Activated CD4-positive, alpha-beta T cell treated with anti-CD3 and anti-CD28 coated beads for 36 hours (primary cell): ENCODE measurements around the gene ACTN1. TPM values are rescaled to one million over a fixed set of nuclear protein-coding genes. Genes with fewer than 3 reads are reported as not detected.

Experiments used
- ATAC-seq: fragments of 200-7000 bp; cut with Tn5 transposase; one replicate; pipeline ENCODE4 v1.10.0; 2021; ENCODE audit warnings: mild to moderate bottlenecking, moderate library complexity
- CTCF ChIA-PET: fragments of 350-600 bp; sonication (Branson Sonifier 250); formaldehyde crosslinking; loops from one replicate; lab custom pipeline; 2021; ENCODE audit warnings: antibody characterized with exemption; lab: Charles Lee
- POLR2A ChIA-PET: fragments of 350-600 bp; sonication (Branson Sonifier 250); formaldehyde crosslinking; loops from one replicate; lab custom pipeline; 2021; ENCODE audit warnings: antibody characterized with exemption, inconsistent platforms; lab: Charles Lee
- DNase-seq: peaks from one replicate; pipeline ENCODE4 v3.0.0-alpha.2; 2020
- H3K27ac Mint-ChIP-seq: one replicate; pipeline ENCODE4 v1.8.0; 2021; ENCODE audit warnings: mixed read lengths
- H3K27me3 Mint-ChIP-seq: one replicate; pipeline ENCODE4 v1.8.0; 2021; ENCODE audit warnings: mixed read lengths
- H3K36me3 Mint-ChIP-seq: one replicate; pipeline ENCODE4 v1.8.0; 2021; ENCODE audit warnings: low read depth, mixed read lengths
- H3K4me1 Mint-ChIP-seq: one replicate; pipeline ENCODE4 v1.8.0; 2021; ENCODE audit warnings: mixed read lengths
- H3K4me3 Mint-ChIP-seq: one replicate; pipeline ENCODE4 v1.8.0; 2021; ENCODE audit warnings: mild to moderate bottlenecking, moderate library complexity, mixed read lengths
- H3K9me3 Mint-ChIP-seq: one replicate; pipeline ENCODE4 v1.8.0; 2021; ENCODE audit warnings: low read depth, mixed read lengths
- intact Hi-C, 2 experiments: fragments of 100-400 bp; cut with DNase I in 1 of 2; cut with micrococcal nuclease in 1 of 2; formaldehyde crosslinking; loops; one replicate each; pipeline versions ENCODE4 v1.14.2 to v1.15.1; 2022 to 2024; cut with DNase I, micrococcal nuclease
- total RNA-seq, 2 experiments: library from RNA; stranded (reverse); gene quantifications; one replicate each; pipeline ENCODE4 v1.2.3, GENCODE V29; 2021

The ACTN1 gene
- total RNA-seq, 2 experiments from 2014 or later: 92.8 to 146 TPM

- intact Hi-C loops: no loop called here
- Mint-ChIP-seq H3K27ac (peak overlapping the region; percentile 70), H3K27me3 (no peaks in the 10 kb centered on the region), H3K4me3 (no peak overlapping the region), H3K4me1 (peaks cover 84% of the 10 kb centered on the region), H3K9me3 (no peaks in the 10 kb centered on the region), H3K36me3 (peaks cover 7% of the 10 kb centered on the region)
- ChIA-PET CTCF (interaction anchor here (0.5 to 1.1 kb wide), 4 partner anchors 8 to 48 kb away, joined by 3 to 4 read pairs (median 4); no protein-coding TSS in a partner anchor), POLR2A (no interaction called here)
- no peak for ATAC-seq
- DNase-seq: no peak
Observed at GRCh38 chr14:68960123-68960522, 19.0 kb downstream of the ACTN1 start.

- DNase-seq: no peak
- peak overlapping the region; percentile 4 for H3K27ac Mint-ChIP-seq
- ATAC-seq: no peak
- no peaks in the 10 kb centered on the region for H3K27me3 Mint-ChIP-seq
- no peak overlapping the region for H3K4me3 Mint-ChIP-seq
- no peaks in the 10 kb centered on the region for H3K9me3 Mint-ChIP-seq
- H3K4me1 Mint-ChIP-seq: peaks cover 79% of the 10 kb centered on the region
- ChIA-PET CTCF (interaction anchor here (0.7 to 3.2 kb wide), 10 partner anchors 10 to 108 kb away, joined by 3 to 12 read pairs (median 3); no protein-coding TSS in a partner anchor), POLR2A (no interaction called here)
- intact Hi-C loops: no loop called here
- H3K36me3 Mint-ChIP-seq: peaks cover 7% of the 10 kb centered on the region
Observed at GRCh38 chr14:68959035-68959434, 20.1 kb downstream of the ACTN1 start.

GRCh38 chr14:68958553-68958952 is 20.5 kb downstream of the ACTN1 start:
- Mint-ChIP-seq H3K36me3 (peaks cover 7% of the 10 kb centered on the region), H3K4me3 (no peak overlapping the region), H3K9me3 (no peaks in the 10 kb centered on the region), H3K27ac (no peak overlapping the region), H3K27me3 (no peaks in the 10 kb centered on the region), H3K4me1 (peaks cover 78% of the 10 kb centered on the region)
- DNase-seq: no peak
- ChIA-PET CTCF (interaction anchor here (0.7 to 3.2 kb wide), 8 partner anchors 10 to 108 kb away, joined by 3 to 12 read pairs (median 3); no protein-coding TSS in a partner anchor), POLR2A (no interaction called here)
- intact Hi-C loops: no loop called here
- ATAC-seq: no peak

- H3K4me3 Mint-ChIP-seq: no peak overlapping the region
- ChIA-PET CTCF (interaction anchor here (3.2 kb wide), 1 partner anchor 12 kb away, joined by 12 read pairs; no protein-coding TSS in a partner anchor), POLR2A (no interaction called here)
- H3K4me1 Mint-ChIP-seq: peaks cover 77% of the 10 kb centered on the region
- intact Hi-C loops: loop anchor here in 1 of 2 experiments (2.0 kb wide), 1 partner anchor 13 kb away; no protein-coding TSS in a partner anchor
- DNase-seq (no peak), ATAC-seq (no peak)
- H3K9me3 Mint-ChIP-seq: no peaks in the 10 kb centered on the region
- H3K36me3 Mint-ChIP-seq: peaks cover 7% of the 10 kb centered on the region
- no peaks in the 10 kb centered on the region for H3K27me3 Mint-ChIP-seq
- H3K27ac Mint-ChIP-seq: no peak overlapping the region
Observed at GRCh38 chr14:68957775-68958174, 21.3 kb downstream of the ACTN1 start.

GRCh38 chr14:68956724-68957123 is 22.4 kb downstream of the ACTN1 start:
- Mint-ChIP-seq H3K9me3 (no peaks in the 10 kb centered on the region), H3K36me3 (peaks cover 8% of the 10 kb centered on the region), H3K27ac (peak overlapping the region; percentile 12), H3K27me3 (no peaks in the 10 kb centered on the region), H3K4me1 (peaks cover 81% of the 10 kb centered on the region), H3K4me3 (no peak overlapping the region)
- ChIA-PET POLR2A (no interaction called here), CTCF (interaction anchor here (0.6 to 3.2 kb wide), 4 partner anchors 11 to 94 kb away, joined by 3 to 12 read pairs (median 4); no protein-coding TSS in a partner anchor)
- ATAC-seq (no peak), DNase-seq (no peak)
- intact Hi-C loops: loop anchor here in 1 of 2 experiments (2.0 kb wide), 1 partner anchor 14 kb away; no protein-coding TSS in a partner anchor

- peaks cover 9% of the 10 kb centered on the region for H3K36me3 Mint-ChIP-seq
- ChIA-PET POLR2A (interaction anchor here (0.6 kb wide), 1 partner anchor 12 kb away, joined by 3 read pairs; no protein-coding TSS in a partner anchor), CTCF (interaction anchor here (0.6 to 1.3 kb wide), 5 partner anchors 17 to 1189 kb away, joined by 3 to 5 read pairs (median 3); no protein-coding TSS in a partner anchor)
- H3K9me3 Mint-ChIP-seq: no peaks in the 10 kb centered on the region
- no peaks in the 10 kb centered on the region for H3K27me3 Mint-ChIP-seq
- peaks cover 82% of the 10 kb centered on the region for H3K4me1 Mint-ChIP-seq
- no peak overlapping the region for H3K4me3 Mint-ChIP-seq
- no peak for ATAC-seq
- intact Hi-C loops: loop anchor here (2.0 kb wide), 2 partner anchors 15 to 19 kb away; no protein-coding TSS in a partner anchor
- peak overlapping the region; percentile 37 for H3K27ac Mint-ChIP-seq
- DNase-seq: no peak
Observed at GRCh38 chr14:68955851-68956179, 23.3 kb downstream of the ACTN1 start.

- no peak overlapping the region for H3K4me3 Mint-ChIP-seq
- POLR2A ChIA-PET: no interaction called here
Observed at GRCh38 chr14:68955164-68955850, 23.8 kb downstream of the ACTN1 start.

GRCh38 chr14:68953196-68953555 is 25.9 kb downstream of the ACTN1 start:
- ATAC-seq: no peak
- CTCF ChIA-PET: interaction anchor here (0.5 kb wide), 1 partner anchor 25 kb away, joined by 3 read pairs; no protein-coding TSS in a partner anchor
- H3K4me3 Mint-ChIP-seq: no peak overlapping the region
- intact Hi-C loops: no loop called here
- no peak for DNase-seq
- peaks cover 86% of the 10 kb centered on the region for H3K4me1 Mint-ChIP-seq
- H3K27ac Mint-ChIP-seq: peak overlapping the region; percentile 35
- H3K9me3 Mint-ChIP-seq: no peaks in the 10 kb centered on the region
- POLR2A ChIA-PET: interaction anchor here (0.9 kb wide), 1 partner anchor 10 kb away, joined by 3 read pairs; no protein-coding TSS in a partner anchor
- peaks cover 6% of the 10 kb centered on the region for H3K36me3 Mint-ChIP-seq
- H3K27me3 Mint-ChIP-seq: no peaks in the 10 kb centered on the region

More at GRCh38 chr14:68955164-68955850, 23.8 kb downstream of the ACTN1 start:
- Mint-ChIP-seq H3K4me1 (peaks cover 82% of the 10 kb centered on the region), H3K36me3 (peaks cover 9% of the 10 kb centered on the region), H3K9me3 (no peaks in the 10 kb centered on the region), H3K27ac (peak overlapping the region; percentile 37), H3K27me3 (no peaks in the 10 kb centered on the region)
- ATAC-seq (no peak), DNase-seq (no peak)
- intact Hi-C loops: loop anchor here in 1 of 2 experiments (2.0 kb wide), 1 partner anchor 19 kb away; no protein-coding TSS in a partner anchor
- CTCF ChIA-PET: interaction anchor here (0.7 to 1.2 kb wide), 7 partner anchors 10 to 145 kb away, joined by 3 to 5 read pairs (median 3); no protein-coding TSS in a partner anchor

- H3K4me1 Mint-ChIP-seq: peaks cover 86% of the 10 kb centered on the region
- CTCF ChIA-PET: interaction anchor here (0.5 to 0.8 kb wide), 2 partner anchors 8 to 25 kb away, joined by 3 read pairs; no protein-coding TSS in a partner anchor
- POLR2A ChIA-PET: interaction anchor here (0.9 kb wide), 1 partner anchor 10 kb away, joined by 3 read pairs; no protein-coding TSS in a partner anchor
- H3K4me3 Mint-ChIP-seq: peak overlapping the region; percentile 16
- peaks cover 6% of the 10 kb centered on the region for H3K36me3 Mint-ChIP-seq
- DNase-seq: peak; percentile 42
- peak; percentile 60 for ATAC-seq
- H3K27me3 Mint-ChIP-seq: no peaks in the 10 kb centered on the region
- intact Hi-C loops: no loop called here
- H3K9me3 Mint-ChIP-seq: no peaks in the 10 kb centered on the region
- peak overlapping the region; percentile 66 for H3K27ac Mint-ChIP-seq
Observed at GRCh38 chr14:68952531-68953195, 26.4 kb downstream of the ACTN1 start.

- ATAC-seq (no peak), DNase-seq (no peak)
- Mint-ChIP-seq H3K27me3 (no peaks in the 10 kb centered on the region), H3K36me3 (peaks cover 5% of the 10 kb centered on the region), H3K27ac (peak overlapping the region; percentile 66), H3K9me3 (no peaks in the 10 kb centered on the region), H3K4me3 (no peak overlapping the region), H3K4me1 (peaks cover 86% of the 10 kb centered on the region)
- intact Hi-C loops: no loop called here
- ChIA-PET CTCF (interaction anchor here (0.6 to 1.0 kb wide), 5 partner anchors 9 to 1355 kb away, joined by 3 to 4 read pairs (median 3); no protein-coding TSS in a partner anchor), POLR2A (no interaction called here)
Observed at GRCh38 chr14:68951800-68952530, 27.1 kb downstream of the ACTN1 start.
